Esophagus squamous epithelium (tissue), 5 donors: Measurements from ENCODE around the gene OCA2. TPM values are rescaled to one million over a fixed set of nuclear protein-coding genes. Genes with fewer than 3 reads are reported as not detected.
"Not testable (repeated sequence)": the region's sequence is repeated elsewhere in the genome, so short reads cannot be mapped to it uniquely, and the experiment has no call there.

ENCODE experiments used
- DNase-seq: peaks from one replicate; lab custom pipeline; 2025; lab: John Stamatoyannopoulos, UW
- H3K27ac ChIP-seq, 4 donors: fragments of 200-600 bp; sonication (generic); one replicate each; pipeline ENCODE4 v1.5.1; 2016 to 2019; ENCODE audit warnings: mild to moderate bottlenecking in 1 of 4
- H3K27me3 ChIP-seq, 4 donors: fragments of 200-600 bp; sonication (generic); 1 replicate in 3 of 4; 2 replicates in 1 of 4; pipeline versions ENCODE4 v1.5.1 to v1.6.0; 2017 to 2021; ENCODE audit warnings: antibody characterized with exemption in 1 of 4
- H3K36me3 ChIP-seq, 3 donors: fragments of 200-600 bp; sonication (generic); one replicate each; pipeline ENCODE4 v1.5.1; 2016 to 2019
- H3K4me1 ChIP-seq, 3 donors: fragments of 200-600 bp; sonication (generic); one replicate each; pipeline ENCODE4 v1.5.1; 2017 to 2019
- H3K4me3 ChIP-seq, 4 donors: fragments of 200-600 bp; sonication (generic); 1 replicate in 3 of 4; 2 replicates in 1 of 4; pipeline ENCODE4 v1.5.1; 2016 to 2019; ENCODE audit warnings: mild to moderate bottlenecking in 2 of 4, moderate library complexity in 1 of 4
- H3K9me3 ChIP-seq, 3 donors: fragments of 200-600 bp; sonication (generic); one replicate each; pipeline ENCODE4 v1.5.1; 2016 to 2019
- POLR2A ChIP-seq, 4 donors: fragments of 450-650 bp; IDR thresholded peaks; one replicate each; pipeline ENCODE4 v1.6.1; 2017; ENCODE audit warnings: antibody characterized with exemption in 4 of 4, mild to moderate bottlenecking in 4 of 4, moderate library complexity in 3 of 4
- WGBS, 2 donors: methylation state at CpG; one replicate each; pipeline ENCODE4 v1.1.5; 2018; 5-methylcytosine and 5-hydroxymethylcytosine counted together
- intact Hi-C: fragments of 100-400 bp; cut with DNase I; formaldehyde crosslinking; loops from one replicate; pipeline ENCODE4 v1.15.0; 2022
- total RNA-seq, 4 donors: library from RNA; depleted of rRNA; stranded (reverse); fragments of >200 nt; gene quantifications; one replicate each; pipeline ENCODE4 v1.1.0, GENCODE V29; 2016
- TF ChIP-seq, protein P1 (sequence below), 6 experiments: fragments of 450-650 bp in 4 of 6; fragments of 200-600 bp in 2 of 6; sonication (generic) in 2 of 6; IDR thresholded peaks; one replicate each; pipeline ENCODE4 v1.5.1; 2016 to 2019; ENCODE audit warnings: antibody characterized with exemption in 6 of 6, mild to moderate bottlenecking in 4 of 6, moderate library complexity in 4 of 6
- donor health status: DM: yes; HTN: yes; CAD: no.

Gene OCA2
- total RNA-seq, 4 donors from 2014 or later: 1.7 to 5.5 (median 4.6) TPM

DNA sequence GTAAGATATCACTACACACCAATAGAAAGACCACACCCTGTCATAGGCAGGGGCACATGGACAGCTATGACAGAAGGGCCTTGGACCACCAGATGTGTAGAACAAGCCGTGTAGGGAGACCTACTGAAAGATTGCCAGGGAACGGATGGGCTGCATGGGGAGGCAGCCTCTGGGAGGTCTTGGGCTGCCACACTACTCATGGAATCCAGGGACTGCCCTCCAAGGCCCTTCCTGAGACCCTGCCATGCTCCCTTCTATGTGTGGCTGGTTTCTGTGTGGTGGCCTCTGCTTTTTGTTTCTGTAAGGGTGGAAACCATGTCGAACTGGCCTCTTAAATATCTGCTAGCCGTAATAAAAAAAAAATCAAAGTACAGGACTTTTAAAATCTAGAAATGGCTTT, 86.9 kb downstream of the OCA2 start:
- DNase-seq: no peak
- WGBS, 2 donors: 79 to 84% methylated on average over 4 of the region's 4 CpGs
- H3K4me3 ChIP-seq: no peak overlapping the region
- H3K36me3 ChIP-seq: no peaks in the 10 kb centered on the region
- H3K27me3 ChIP-seq: no peaks in the 10 kb centered on the region
- H3K4me1 ChIP-seq: peaks cover 0 to 9% (median 4%) of the 10 kb centered on the region in 3 donors
- intact Hi-C loops: no loop called here
- TF ChIP-seq, protein P1, sequence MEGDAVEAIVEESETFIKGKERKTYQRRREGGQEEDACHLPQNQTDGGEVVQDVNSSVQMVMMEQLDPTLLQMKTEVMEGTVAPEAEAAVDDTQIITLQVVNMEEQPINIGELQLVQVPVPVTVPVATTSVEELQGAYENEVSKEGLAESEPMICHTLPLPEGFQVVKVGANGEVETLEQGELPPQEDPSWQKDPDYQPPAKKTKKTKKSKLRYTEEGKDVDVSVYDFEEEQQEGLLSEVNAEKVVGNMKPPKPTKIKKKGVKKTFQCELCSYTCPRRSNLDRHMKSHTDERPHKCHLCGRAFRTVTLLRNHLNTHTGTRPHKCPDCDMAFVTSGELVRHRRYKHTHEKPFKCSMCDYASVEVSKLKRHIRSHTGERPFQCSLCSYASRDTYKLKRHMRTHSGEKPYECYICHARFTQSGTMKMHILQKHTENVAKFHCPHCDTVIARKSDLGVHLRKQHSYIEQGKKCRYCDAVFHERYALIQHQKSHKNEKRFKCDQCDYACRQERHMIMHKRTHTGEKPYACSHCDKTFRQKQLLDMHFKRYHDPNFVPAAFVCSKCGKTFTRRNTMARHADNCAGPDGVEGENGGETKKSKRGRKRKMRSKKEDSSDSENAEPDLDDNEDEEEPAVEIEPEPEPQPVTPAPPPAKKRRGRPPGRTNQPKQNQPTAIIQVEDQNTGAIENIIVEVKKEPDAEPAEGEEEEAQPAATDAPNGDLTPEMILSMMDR (IDR thresholded peaks at IDR 0.05): no peak
- TF ChIP-seq POLR2A (IDR thresholded peaks at IDR 0.05): no peak
- H3K27ac ChIP-seq: no peak overlapping the region
- H3K9me3 ChIP-seq: peaks cover 0 to 18% (median 12%) of the 10 kb centered on the region in 3 donors

DNA sequence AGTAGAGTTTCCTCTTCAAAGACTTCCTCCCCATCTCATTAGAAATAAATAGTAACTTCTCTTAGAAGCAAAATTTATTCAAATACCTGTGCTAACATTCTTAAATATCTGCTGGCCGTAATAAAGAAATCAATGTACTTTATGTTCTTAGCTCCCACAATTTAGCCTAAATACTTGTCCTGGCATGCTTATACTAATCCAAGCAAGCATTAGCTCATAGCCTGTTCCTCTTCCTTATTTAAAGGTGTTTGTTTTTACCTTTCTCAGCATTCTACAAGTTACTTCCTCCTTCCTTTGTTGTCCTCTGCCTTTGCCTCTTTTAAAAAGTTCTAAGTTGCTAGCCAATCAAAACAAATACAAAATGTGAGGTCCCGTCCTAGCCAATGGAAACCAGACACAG, 90.9 kb downstream of the OCA2 start:
- intact Hi-C loops, H3K36me3 ChIP-seq, H3K27me3 ChIP-seq, DNase-seq, H3K4me3 ChIP-seq: not testable (repeated sequence)
- Histone ChIP-seq H3K9me3 (peaks cover 0 to 18% (median 12%) of the 10 kb centered on the region in 3 donors), H3K4me1 (peaks cover 0 to 21% (median 4%) of the 10 kb centered on the region in 3 donors), H3K27ac (peak overlapping the region in 3 of 4 donors; percentile 59 to 72 (median 71))
- WGBS, 2 donors: 42 to 48% methylated on average over 2 of the region's 2 CpGs

DNA sequence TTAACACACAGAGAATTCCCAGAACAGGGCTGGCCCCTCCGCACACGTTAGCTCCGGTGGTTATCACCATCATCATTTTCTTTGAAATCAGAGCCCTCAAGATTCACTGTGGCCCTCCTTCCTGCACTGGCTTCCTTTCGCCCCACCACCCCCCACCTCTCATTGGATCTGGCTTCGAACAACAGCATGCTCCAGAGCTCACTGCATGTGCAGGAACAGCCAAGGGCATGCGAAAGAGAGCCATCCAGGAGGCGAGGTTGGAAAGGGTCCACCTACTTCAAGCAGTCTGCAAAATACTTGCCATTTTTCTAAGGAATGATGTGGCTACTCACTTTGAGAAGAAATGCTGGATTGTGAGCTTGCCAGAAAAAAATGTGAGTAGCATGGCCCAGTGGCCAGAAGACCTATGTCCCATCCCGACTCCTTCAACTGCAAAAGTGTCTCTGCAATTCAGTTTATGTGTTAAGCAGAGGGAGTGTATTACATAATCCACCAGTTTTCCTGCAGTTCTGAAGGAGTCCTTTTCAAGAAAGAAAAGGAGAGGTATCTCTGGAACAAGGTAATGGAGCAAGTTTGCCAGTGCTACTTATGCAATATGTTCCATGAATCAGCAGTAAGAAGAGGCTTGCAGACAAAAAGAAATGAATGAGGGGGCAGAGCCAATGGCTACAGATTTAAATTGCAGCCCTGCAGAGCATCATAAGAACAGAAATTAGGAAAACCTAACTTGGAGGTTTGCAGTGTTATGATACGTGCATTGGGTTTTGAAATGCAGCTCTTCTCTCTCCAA, 92.8 kb downstream of the OCA2 start:
- WGBS, 2 donors: 65 to 76% methylated on average over 4 to 8 of the region's 9 CpGs
- H3K27me3 ChIP-seq: no peaks in the 10 kb centered on the region
- no peak for DNase-seq
- peak overlapping the region in 1 of 4 donors; percentile 16 for H3K27ac ChIP-seq
- no peak overlapping the region for H3K4me3 ChIP-seq
- peaks cover 0 to 18% (median 12%) of the 10 kb centered on the region in 3 donors for H3K9me3 ChIP-seq
- H3K36me3 ChIP-seq: no peaks in the 10 kb centered on the region
- intact Hi-C loops: no loop called here
- TF ChIP-seq POLR2A (IDR thresholded peaks at IDR 0.05): no peak
- TF ChIP-seq, protein P1 (IDR thresholded peaks at IDR 0.05): no peak
- peaks cover 0 to 21% (median 4%) of the 10 kb centered on the region in 3 donors for H3K4me1 ChIP-seq

DNA sequence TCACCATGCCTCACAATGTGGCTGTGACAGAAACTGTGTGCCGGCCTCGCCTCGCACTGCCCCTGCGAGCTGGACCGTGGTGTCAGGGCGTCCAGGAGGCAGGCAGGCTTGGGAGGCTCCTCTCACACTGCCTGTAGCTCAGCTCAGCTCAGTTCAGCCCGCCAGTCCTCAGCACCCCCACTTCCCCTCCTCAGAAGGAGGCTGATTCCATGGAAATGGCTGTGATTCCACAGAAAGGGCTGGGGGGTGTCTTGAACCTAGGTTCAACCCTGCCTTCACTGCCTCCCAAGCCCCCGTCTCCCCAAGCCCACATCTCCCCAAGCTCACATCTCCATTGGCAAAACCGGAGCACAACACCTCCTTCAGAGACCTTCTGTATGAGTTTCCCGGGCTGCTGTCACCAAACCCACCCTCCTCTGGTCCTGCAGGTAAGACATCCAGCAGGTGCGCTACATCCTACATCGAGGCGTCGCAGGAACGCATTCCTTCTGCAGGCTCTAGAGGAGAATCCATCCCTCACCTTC, 94.0 kb downstream of the OCA2 start:
- no peaks in the 10 kb centered on the region for H3K36me3 ChIP-seq
- no peak overlapping the region for H3K4me3 ChIP-seq
- DNase-seq: no peak
- peaks cover 0 to 15% (median 12%) of the 10 kb centered on the region in 3 donors for H3K9me3 ChIP-seq
- peaks cover 0 to 21% (median 4%) of the 10 kb centered on the region in 3 donors for H3K4me1 ChIP-seq
- intact Hi-C loops: no loop called here
- no peak overlapping the region for H3K27ac ChIP-seq
- no peaks in the 10 kb centered on the region for H3K27me3 ChIP-seq
- TF ChIP-seq, protein P1 (IDR thresholded peaks at IDR 0.05): no peak
- no peak for TF ChIP-seq POLR2A (IDR thresholded peaks at IDR 0.05)
- WGBS, 2 donors: 87 to 95% methylated on average over 8 to 10 of the region's 15 CpGs

DNA sequence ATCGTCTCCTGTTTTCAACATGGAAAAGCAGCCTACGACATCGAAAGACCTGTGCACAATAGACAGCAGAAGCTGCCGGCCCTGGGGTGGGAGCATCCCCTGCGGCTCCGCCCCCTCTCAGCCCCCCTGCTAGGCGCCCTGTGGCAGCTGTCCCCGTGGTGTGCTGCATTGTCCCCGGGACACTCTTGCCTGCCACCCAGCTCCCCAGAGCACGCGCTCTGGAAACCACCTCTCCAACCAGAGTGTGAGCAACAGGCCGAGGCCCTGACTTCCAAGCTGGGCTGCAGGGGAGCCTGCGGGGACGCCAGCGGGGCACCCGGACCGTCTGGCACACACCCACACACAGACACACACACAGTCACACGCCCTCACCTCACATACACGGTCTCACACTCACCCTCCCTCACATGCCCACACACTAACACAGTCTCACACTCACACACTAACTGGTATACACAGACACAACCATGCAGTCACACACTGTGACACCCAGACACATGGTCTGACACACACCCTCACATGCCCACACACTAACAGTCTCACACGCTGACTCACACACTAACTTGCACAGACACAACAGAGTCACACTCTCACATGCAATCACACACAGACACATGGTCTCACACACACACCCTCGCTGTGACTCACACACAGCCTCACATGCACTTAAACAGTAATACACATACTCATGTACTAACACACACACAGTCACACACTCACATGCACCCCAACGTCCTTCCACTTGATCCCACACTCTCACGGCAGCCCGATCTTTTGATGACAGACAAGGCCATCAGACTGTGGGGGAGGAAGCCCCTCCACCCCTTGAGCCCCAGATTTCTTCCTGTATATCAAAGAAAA, 94.7 kb downstream of the OCA2 start:
- no peak overlapping the region for H3K4me3 ChIP-seq
- H3K27me3 ChIP-seq: no peaks in the 10 kb centered on the region
- intact Hi-C loops: no loop called here
- peaks cover 0 to 21% (median 4%) of the 10 kb centered on the region in 3 donors for H3K4me1 ChIP-seq
- no peak overlapping the region for H3K27ac ChIP-seq
- 80 to 83% methylated on average over 14 to 20 of the region's 24 CpGs for WGBS, 2 donors
- no peak for DNase-seq
- TF ChIP-seq POLR2A (IDR thresholded peaks at IDR 0.05): no peak
- TF ChIP-seq, protein P1 (IDR thresholded peaks at IDR 0.05): no peak
- peaks cover 0 to 11% (median 9%) of the 10 kb centered on the region in 3 donors for H3K9me3 ChIP-seq
- H3K36me3 ChIP-seq: no peaks in the 10 kb centered on the region
